ENCODE measurements around the gene FILIP1L. TPM values are rescaled to one million over a fixed set of nuclear protein-coding genes. Genes with fewer than 3 reads are reported as not detected.

The FILIP1L gene
- total and polyA plus RNA-seq, 2 of the 8 experiments (the other 6 are each of a cell fraction or from before 2014, with no cell fraction given), result 0.06 to 0.09 TPM

DNA sequence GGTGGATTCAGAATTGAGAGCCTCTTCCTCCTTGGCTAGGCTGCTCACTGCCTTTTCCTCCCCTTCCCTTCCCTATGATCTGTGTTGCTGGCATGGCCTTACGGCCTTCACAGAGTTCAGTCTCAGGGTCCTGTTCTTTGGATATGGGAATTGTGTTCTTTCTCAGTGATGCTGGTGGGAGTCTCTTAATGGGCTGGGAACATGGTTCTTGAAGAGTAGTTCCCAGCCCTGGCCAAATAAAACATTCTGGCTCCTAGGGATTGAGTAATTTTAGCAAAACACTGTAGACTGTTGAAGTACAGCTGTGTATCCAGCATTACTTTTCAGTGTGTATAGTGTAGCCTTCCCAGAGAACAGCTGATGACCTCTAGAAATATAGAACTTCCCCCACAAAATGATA lies 22.6 kb upstream of the FILIP1L start:
- CTCF ChIA-PET (ENCODE audit: partially characterized antibody), result interaction anchor here (0.6 to 2.1 kb wide), 5 partner anchors 11 to 453 kb away, joined by 3 to 7 read pairs (median 4); no protein-coding TSS in a partner anchor
- Histone ChIP-seq H3K27ac (ENCODE audit: low read depth, low read length) (no peak overlapping the region), H3K4me3 (ENCODE audit: extremely low read depth in 1 of 4, insufficient read depth in 2 of 4, low read depth in 3 of 4, low read length in 4 of 4) (no peak overlapping the region)

More for the DNA sequence above, 22.6 kb upstream of the FILIP1L start:
- Histone ChIP-seq H2AK5ac (ENCODE audit: low read depth, low read length) (no peak overlapping the region), H2BK120ac (replicated peaks; ENCODE audit: low read depth, low read length) (no peak overlapping the region), H3K36me3 (ENCODE audit: control insufficient read depth in 2 of 4, insufficient read depth in 4 of 4, low read length in 3 of 4) (no peaks in the 10 kb centered on the region; a peak in 1 of 8 replicates), H2BK5ac (ENCODE audit: low read depth, low read length) (no peak overlapping the region), H3K9ac (replicated peaks in 1 of 4; ENCODE audit: extremely low read depth in 1 of 4, low read depth in 3 of 4, low read length in 3 of 4) (no peak overlapping the region; a peak in 1 of 7 replicates), H3K79me2 (ENCODE audit: control insufficient read depth in 1 of 2, insufficient read depth in 2 of 2, low read length in 2 of 2) (no peaks in the 10 kb centered on the region), H2AFZ (ENCODE audit: low read length) (no peak overlapping the region), H4K91ac (replicated peaks; ENCODE audit: insufficient read length, low read length) (no peak overlapping the region), H3K27me3 (replicated peaks in 1 of 4; ENCODE audit: control insufficient read depth in 3 of 4, extremely low read depth in 1 of 4, insufficient read depth in 3 of 4, low read length in 3 of 4) (no peaks in the 10 kb centered on the region), H3K23ac (ENCODE audit: insufficient read length) (no peak overlapping the region), H3K9me3 (ENCODE audit: insufficient read depth in 2 of 2, low read depth in 1 of 2, low read length in 1 of 2) (0 out of 4 replicates have a peak, but pooled peaks cover 0 to 6% of the 10 kb centered on the region in 2 experiments), H2BK12ac (ENCODE audit: low read depth, low read length) (no peak overlapping the region), H4K8ac (ENCODE audit: extremely low read depth, insufficient read depth, low read length) (no peak overlapping the region), H4K20me1 (replicated peaks in 1 of 2; ENCODE audit: control insufficient read depth in 1 of 2, insufficient read depth in 2 of 2, low read length in 2 of 2) (no peaks in the 10 kb centered on the region), H2BK15ac (ENCODE audit: low read length) (no peak overlapping the region), H3K79me1 (ENCODE audit: low read depth, low read length) (no peaks in the 10 kb centered on the region), H3K18ac (ENCODE audit: extremely low read depth, low read length) (no peak overlapping the region), H3K4ac (replicated peaks; ENCODE audit: insufficient read length, low read depth, low read length) (no peak overlapping the region), H3K56ac (replicated peaks; ENCODE audit: insufficient read length, low read depth, low read length) (no peak overlapping the region), H2BK20ac (ENCODE audit: low read length) (no peak overlapping the region), H3K4me1 (replicated peaks in 1 of 4; ENCODE audit: control insufficient read depth in 3 of 4, insufficient read depth in 4 of 4, low read length in 3 of 4) (no peaks in the 10 kb centered on the region), H4K5ac (ENCODE audit: insufficient read length, low read depth, low read length) (no peak overlapping the region), H3K23me2 (ENCODE audit: low read depth, low read length) (no peaks in the 10 kb centered on the region), H3K4me2 (ENCODE audit: insufficient read depth in 1 of 2, low read depth in 2 of 2, low read length in 2 of 2) (no peak overlapping the region), H3K14ac (ENCODE audit: insufficient read length) (no peak overlapping the region)
- WGBS, 2 experiments (ENCODE audit: extremely low coverage in 1 of 2, insufficient coverage in 1 of 2, insufficient read length in 1 of 2, insufficient replicate concordance in 2 of 2, low coverage in 1 of 2, low lambda C conversion rate in 2 of 2, missing lambda C conversion rate in 1 of 2), result 95% methylated on average over 1 of the region's 1 CpG; no CpG with 5 or more reads in 1 of the 2 experiments
- TF ChIP-seq RFX5 (IDR thresholded peaks at IDR 0.05; ENCODE audit: borderline replicate concordance, low read depth, low read length) (no peak), YY1 (IDR thresholded peaks at IDR 0.05; ENCODE audit: low read depth, low read length) (no peak), CHD2 (IDR thresholded peaks at IDR 0.05; ENCODE audit: low read length) (no peak), CHD1 (IDR thresholded peaks at IDR 0.05; ENCODE audit: low read depth, low read length) (no peak), BCL11A (IDR thresholded peaks at IDR 0.05; ENCODE audit: low read depth in 2 of 2, low read length in 2 of 2) (no peak), RAD21 (IDR thresholded peaks at IDR 0.05 in 1 of 2, conservative IDR thresholded peaks at IDR 0.05 in 1 of 2; ENCODE audit: low read depth in 2 of 2, low read length in 2 of 2) (no peak), CBX8 (IDR thresholded peaks at IDR 0.05; ENCODE audit: borderline replicate concordance, low read depth, low read length) (no peak)
- TF ChIP-seq, protein P1, sequence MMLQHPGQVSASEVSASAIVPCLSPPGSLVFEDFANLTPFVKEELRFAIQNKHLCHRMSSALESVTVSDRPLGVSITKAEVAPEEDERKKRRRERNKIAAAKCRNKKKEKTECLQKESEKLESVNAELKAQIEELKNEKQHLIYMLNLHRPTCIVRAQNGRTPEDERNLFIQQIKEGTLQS (IDR thresholded peaks at IDR 0.05; ENCODE audit: insufficient read depth, low read depth, low read length), result no peak
- no peak for DNase-seq (ENCODE audit: low read depth in 1 of 2, low spot score in 2 of 2)
- FAIRE-seq, result no peak
- POLR2A ChIA-PET (ENCODE audit: partially characterized antibody), result no interaction called here

Data from H1 (cell line).